ENCODE data around the gene ARAP2.

DNA sequence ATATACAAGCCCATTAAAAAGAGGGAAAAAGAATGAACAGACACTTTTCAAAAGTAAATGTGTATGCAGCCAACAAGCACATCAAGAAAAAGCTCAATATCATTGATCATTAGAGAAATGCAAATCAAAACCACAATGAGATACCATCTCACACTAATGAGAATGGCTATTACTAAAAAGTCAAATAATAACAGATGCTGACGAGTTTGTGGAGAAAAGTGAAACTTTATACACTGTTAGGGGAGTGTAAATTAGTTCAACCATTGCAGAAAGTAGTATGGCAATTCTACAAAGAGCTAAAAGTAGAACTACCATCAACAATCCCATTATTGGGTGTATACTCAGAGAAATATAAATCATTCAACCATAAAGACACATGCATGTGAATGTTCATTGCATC, 203.0 kb downstream of the ARAP2 start:
- TF ChIP-seq, protein P1, sequence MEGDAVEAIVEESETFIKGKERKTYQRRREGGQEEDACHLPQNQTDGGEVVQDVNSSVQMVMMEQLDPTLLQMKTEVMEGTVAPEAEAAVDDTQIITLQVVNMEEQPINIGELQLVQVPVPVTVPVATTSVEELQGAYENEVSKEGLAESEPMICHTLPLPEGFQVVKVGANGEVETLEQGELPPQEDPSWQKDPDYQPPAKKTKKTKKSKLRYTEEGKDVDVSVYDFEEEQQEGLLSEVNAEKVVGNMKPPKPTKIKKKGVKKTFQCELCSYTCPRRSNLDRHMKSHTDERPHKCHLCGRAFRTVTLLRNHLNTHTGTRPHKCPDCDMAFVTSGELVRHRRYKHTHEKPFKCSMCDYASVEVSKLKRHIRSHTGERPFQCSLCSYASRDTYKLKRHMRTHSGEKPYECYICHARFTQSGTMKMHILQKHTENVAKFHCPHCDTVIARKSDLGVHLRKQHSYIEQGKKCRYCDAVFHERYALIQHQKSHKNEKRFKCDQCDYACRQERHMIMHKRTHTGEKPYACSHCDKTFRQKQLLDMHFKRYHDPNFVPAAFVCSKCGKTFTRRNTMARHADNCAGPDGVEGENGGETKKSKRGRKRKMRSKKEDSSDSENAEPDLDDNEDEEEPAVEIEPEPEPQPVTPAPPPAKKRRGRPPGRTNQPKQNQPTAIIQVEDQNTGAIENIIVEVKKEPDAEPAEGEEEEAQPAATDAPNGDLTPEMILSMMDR (conservative IDR thresholded peaks at IDR 0.05 in 1 of 2, IDR thresholded peaks at IDR 0.05 in 1 of 2; ENCODE audit: extremely low read depth in 1 of 2, insufficient read depth in 1 of 2, low read depth in 1 of 2, low read length in 2 of 2): no peak
- no peak for TF ChIP-seq EZH2 (IDR thresholded peaks at IDR 0.05; ENCODE audit: borderline replicate concordance, low read length)

Measured in mammary epithelial cell (primary cell).